ENCODE data around the gene MZT2B. TPM values are rescaled to one million over a fixed set of nuclear protein-coding genes. Genes with fewer than 3 reads are reported as not detected.
"Not testable (repeated sequence)": the region's sequence is repeated elsewhere in the genome, so short reads cannot be mapped to it uniquely, and the experiment has no call there.

The MZT2B gene
- total and polyA plus RNA-seq, 12 donors, result 7.1 to 688 (median 325) TPM

GRCh38 chr2:130181325-130181879, 660 bp upstream of the MZT2B start, which contains the start of gene SMPD4:
SMPD4 (minus strand) TSS chr2:130181602; CDS start chr2:130176592, 5,010 bp downstream.
- Histone ChIP-seq H3K27ac (peak within 1 kb of the TSS; percentile 71 to 93 (median 91)), H3K9me3 (replicated peaks in 1 of 3) (no peaks in the 10 kb centered on the region), H3K27me3 (no peaks in the 10 kb centered on the region), H3K36me3 (replicated peaks in 1 of 2) (no peaks in the 10 kb centered on the region), H3K4me3 (peak within 1 kb of the TSS; percentile 19 to 98 (median 92)), H3K4me1 (replicated peaks in 1 of 2) (peaks cover 14 to 18% of the 10 kb centered on the region in 2 donors)
- intact Hi-C loops (cut with DNase I), result loop anchor here in 1 of 2 donors (10.0 kb wide), 1 partner anchor 153 kb away; no protein-coding TSS in a partner anchor
- 0% methylated on average over 55 of the region's 55 CpGs; no CpG with 5 or more reads in 2 of the 4 donors for WGBS, 4 donors
- TF ChIP-seq POLR2A (IDR thresholded peaks at IDR 0.05), result peak; percentile 19 to 42
- TF ChIP-seq, protein P1, sequence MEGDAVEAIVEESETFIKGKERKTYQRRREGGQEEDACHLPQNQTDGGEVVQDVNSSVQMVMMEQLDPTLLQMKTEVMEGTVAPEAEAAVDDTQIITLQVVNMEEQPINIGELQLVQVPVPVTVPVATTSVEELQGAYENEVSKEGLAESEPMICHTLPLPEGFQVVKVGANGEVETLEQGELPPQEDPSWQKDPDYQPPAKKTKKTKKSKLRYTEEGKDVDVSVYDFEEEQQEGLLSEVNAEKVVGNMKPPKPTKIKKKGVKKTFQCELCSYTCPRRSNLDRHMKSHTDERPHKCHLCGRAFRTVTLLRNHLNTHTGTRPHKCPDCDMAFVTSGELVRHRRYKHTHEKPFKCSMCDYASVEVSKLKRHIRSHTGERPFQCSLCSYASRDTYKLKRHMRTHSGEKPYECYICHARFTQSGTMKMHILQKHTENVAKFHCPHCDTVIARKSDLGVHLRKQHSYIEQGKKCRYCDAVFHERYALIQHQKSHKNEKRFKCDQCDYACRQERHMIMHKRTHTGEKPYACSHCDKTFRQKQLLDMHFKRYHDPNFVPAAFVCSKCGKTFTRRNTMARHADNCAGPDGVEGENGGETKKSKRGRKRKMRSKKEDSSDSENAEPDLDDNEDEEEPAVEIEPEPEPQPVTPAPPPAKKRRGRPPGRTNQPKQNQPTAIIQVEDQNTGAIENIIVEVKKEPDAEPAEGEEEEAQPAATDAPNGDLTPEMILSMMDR (IDR thresholded peaks at IDR 0.05), result no peak
- peak; percentile 97 to 98 (median 98) for DNase-seq

- not testable (repeated sequence) for H3K27me3 ChIP-seq; H3K36me3 ChIP-seq (replicated peaks in 1 of 2); H3K9me3 ChIP-seq (replicated peaks in 1 of 3)
- H3K4me1 ChIP-seq (replicated peaks in 1 of 2), result peaks cover 14 to 18% of the 10 kb centered on the region in 2 donors
- H3K27ac ChIP-seq, result peak overlapping the region in 4 of 5 donors; percentile 14 to 93 (median 62)
- DNase-seq, result peak in 3 of 7 donors; percentile 9 to 31 (median 12)
- peak overlapping the region in 2 of 4 donors; percentile 1 to 94 for H3K4me3 ChIP-seq
- 22 to 51% (median 27%) methylated on average over 7 to 22 of the region's 23 CpGs for WGBS, 4 donors
- intact Hi-C loops (cut with DNase I), result loop anchor here in 1 of 2 donors (10.0 kb wide), 1 partner anchor 152 kb away; no protein-coding TSS in a partner anchor
Measured at GRCh38 chr2:130182826-130183511, 907 bp downstream of the MZT2B start.

GRCh38 chr2:130183512-130184373, 1.7 kb downstream of the MZT2B start:
- H3K4me3 ChIP-seq, result peak overlapping the region in 1 of 4 donors; percentile 94
- no peaks in the 10 kb centered on the region for H3K9me3 ChIP-seq (replicated peaks in 1 of 3)
- peak overlapping the region in 3 of 5 donors; percentile 43 to 93 (median 82) for H3K27ac ChIP-seq
- intact Hi-C loops (cut with DNase I), result loop anchor here in 1 of 2 donors (10.0 kb wide), 1 partner anchor 151 kb away; no protein-coding TSS in a partner anchor
- H3K36me3 ChIP-seq (replicated peaks in 1 of 2), result no peaks in the 10 kb centered on the region
- 36 to 49% (median 45%) methylated on average over 17 to 26 of the region's 26 CpGs for WGBS, 4 donors
- H3K27me3 ChIP-seq, result no peaks in the 10 kb centered on the region
- H3K4me1 ChIP-seq (replicated peaks in 1 of 2), result peaks cover 14 to 18% of the 10 kb centered on the region in 2 donors
- peak; percentile 42 to 85 (median 56) for DNase-seq
- no peak for TF ChIP-seq POLR2A (IDR thresholded peaks at IDR 0.05)
- TF ChIP-seq, protein P1 (IDR thresholded peaks at IDR 0.05), result no peak

- no peak overlapping the region for H3K27ac ChIP-seq
- TF ChIP-seq, protein P1 (IDR thresholded peaks at IDR 0.05), result no peak
- TF ChIP-seq POLR2A (IDR thresholded peaks at IDR 0.05), result no peak
- no peaks in the 10 kb centered on the region for H3K27me3 ChIP-seq
- H3K4me1 ChIP-seq (replicated peaks in 1 of 2), result peaks cover 10 to 18% of the 10 kb centered on the region in 2 donors
- no peaks in the 10 kb centered on the region for H3K9me3 ChIP-seq (replicated peaks in 1 of 3)
- no peak for DNase-seq
- intact Hi-C loops (cut with DNase I), result loop anchor here in 1 of 2 donors (10.0 kb wide), 1 partner anchor 149 kb away; no protein-coding TSS in a partner anchor
- no peaks in the 10 kb centered on the region for H3K36me3 ChIP-seq (replicated peaks in 1 of 2)
- H3K4me3 ChIP-seq, result no peak overlapping the region
- WGBS, 4 donors, result 78 to 88% (median 82%) methylated on average over 7 to 10 of the region's 10 CpGs
Measured at GRCh38 chr2:130185436-130185835, 3.4 kb downstream of the MZT2B start.

Data from adrenal gland (tissue), 12 donors.